Motor neuron (in vitro differentiated cells): ENCODE results near the gene PPARG. TPM values are rescaled to one million over a fixed set of nuclear protein-coding genes. Genes with fewer than 3 reads are reported as not detected.
"Not testable (repeated sequence)": the region's sequence is repeated elsewhere in the genome, so short reads cannot be mapped to it uniquely, and the experiment has no call there.

Source experiments
- ATAC-seq, 8 experiments: fragments of 200-7000 bp; cut with Tn5 transposase; replicated peaks in 6 of 8; 2 replicates each; pipeline ENCODE4 v1.8.0; 2021; ENCODE audit warnings: mild to moderate bottlenecking in 8 of 8, moderate library complexity in 8 of 8
- H3K27ac ChIP-seq, 2 donors: fragments of 250-450 bp; sonication (Bioruptor Pico); 2 replicates each; pipeline ENCODE4 v1.9.0; 2021; ENCODE audit warnings: antibody characterized with exemption in 2 of 2, mild to moderate bottlenecking in 2 of 2, moderate library complexity in 1 of 2
- H3K4me1 ChIP-seq, 2 donors: fragments of 250-450 bp; sonication (Bioruptor Pico); replicated peaks in 1 of 2; 2 replicates each; pipeline ENCODE4 v1.6.1; 2021; ENCODE audit warnings: antibody characterized with exemption in 2 of 2, mild to moderate bottlenecking in 2 of 2, moderate library complexity in 1 of 2
- H3K4me3 ChIP-seq, 5 donors: fragments of 250-450 bp; sonication (Bioruptor Pico); 2 replicates each; pipeline ENCODE4 v1.9.0; 2021; ENCODE audit warnings: antibody characterized with exemption in 5 of 5, mild to moderate bottlenecking in 5 of 5, moderate library complexity in 4 of 5
- WGBS, 10 experiments: fragments of 450-650 bp; shearing (Covaris generic); methylation state at CpG; one replicate each; pipeline ENCODE4 v1.0.0; 2022; 5-methylcytosine and 5-hydroxymethylcytosine counted together
- in situ Hi-C, 9 experiments: fragments of 400-800 bp; cut with MboI; loops; one replicate each; pipeline ENCODE4 v1.15.0; 2021; ENCODE audit warnings: low sequenced_read_pairs in 9 of 9, low pct_unique_long_range_greater_than_20kb in 2 of 9; ENCODE audit not compliant: unreplicated experiment in 9 of 9
- total RNA-seq, 8 experiments: library from RNA; unstranded; fragments of 300-600 nt; gene quantifications; 2 replicates each; pipeline versions ENCODE4 v1.2.3 to v1.2.4, GENCODE V29; 2022

Gene PPARG
- total RNA-seq, 8 experiments from 2014 or later, result 0.31 to 9.9 (median 0.66) TPM; not detected in 1

GRCh38 chr3:12456441-12456840 lies 167.6 kb downstream of the PPARG start:
- H3K27ac ChIP-seq, result no peak overlapping the region
- no peaks in the 10 kb centered on the region for H3K4me1 ChIP-seq
- no peak for ATAC-seq
- in situ Hi-C loops, result loop anchor here in 5 of 9 experiments (25.0 kb wide), 2 partner anchors 269 to 319 kb away; no protein-coding TSS in a partner anchor
- WGBS, 10 experiments, result 40 to 100% (median 52%) methylated on average over 1 to 2 of the region's 3 CpGs; no CpG with 5 or more reads in 6 of the 10 experiments
- H3K4me3 ChIP-seq, result no peak overlapping the region

GRCh38 chr3:12457380-12457779 lies 168.5 kb downstream of the PPARG start:
- in situ Hi-C loops, result loop anchor here in 5 of 9 experiments (25.0 kb wide), 2 partner anchors 270 to 320 kb away; no protein-coding TSS in a partner anchor
- H3K27ac ChIP-seq, ATAC-seq, H3K4me3 ChIP-seq, H3K4me1 ChIP-seq: not testable (repeated sequence)
- 11 to 95% (median 67%) methylated on average over 2 to 4 of the region's 4 CpGs; no CpG with 5 or more reads in 4 of the 10 experiments for WGBS, 10 experiments

DNA sequence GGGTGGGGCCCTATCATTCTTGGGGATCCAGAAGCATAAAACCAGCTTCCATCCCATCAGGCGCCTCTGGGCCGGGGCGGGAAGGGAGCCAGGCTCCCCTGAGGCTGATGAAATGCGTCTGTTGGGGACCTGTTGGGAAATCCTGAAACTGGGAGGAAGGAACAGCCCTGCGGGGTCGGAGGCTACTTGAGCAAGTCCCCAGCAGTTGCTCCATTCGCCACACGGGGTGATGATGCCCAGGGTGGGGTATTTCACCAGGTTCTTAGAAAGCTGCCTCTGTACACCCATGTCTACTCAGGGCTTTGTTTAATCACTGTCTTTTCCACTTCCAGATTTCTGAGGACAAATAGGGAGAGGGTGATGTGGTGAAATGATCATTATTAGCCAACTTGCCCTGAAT lies 170.0 kb downstream of the PPARG start:
- no peak for ATAC-seq
- H3K4me3 ChIP-seq, result no peak overlapping the region
- H3K27ac ChIP-seq, result no peak overlapping the region
- in situ Hi-C loops, result loop anchor here in 5 of 9 experiments (25.0 kb wide), 2 partner anchors 272 to 322 kb away; no protein-coding TSS in a partner anchor
- no peaks in the 10 kb centered on the region for H3K4me1 ChIP-seq
- 17 to 100% (median 88%) methylated on average over 1 to 6 of the region's 8 CpGs; no CpG with 5 or more reads in 5 of the 10 experiments for WGBS, 10 experiments

- Histone ChIP-seq H3K4me3 (no peak overlapping the region), H3K4me1 (no peaks in the 10 kb centered on the region), H3K27ac (no peak overlapping the region)
- no peak for ATAC-seq
- WGBS, 10 experiments, result 15 to 100% (median 72%) methylated on average over 1 to 3 of the region's 3 CpGs; no CpG with 5 or more reads in 2 of the 10 experiments
- in situ Hi-C loops, result loop anchor here in 5 of 9 experiments (25.0 kb wide), 2 partner anchors 273 to 323 kb away; no protein-coding TSS in a partner anchor
Observed at GRCh38 chr3:12460127-12460526, 171.3 kb downstream of the PPARG start.

DNA sequence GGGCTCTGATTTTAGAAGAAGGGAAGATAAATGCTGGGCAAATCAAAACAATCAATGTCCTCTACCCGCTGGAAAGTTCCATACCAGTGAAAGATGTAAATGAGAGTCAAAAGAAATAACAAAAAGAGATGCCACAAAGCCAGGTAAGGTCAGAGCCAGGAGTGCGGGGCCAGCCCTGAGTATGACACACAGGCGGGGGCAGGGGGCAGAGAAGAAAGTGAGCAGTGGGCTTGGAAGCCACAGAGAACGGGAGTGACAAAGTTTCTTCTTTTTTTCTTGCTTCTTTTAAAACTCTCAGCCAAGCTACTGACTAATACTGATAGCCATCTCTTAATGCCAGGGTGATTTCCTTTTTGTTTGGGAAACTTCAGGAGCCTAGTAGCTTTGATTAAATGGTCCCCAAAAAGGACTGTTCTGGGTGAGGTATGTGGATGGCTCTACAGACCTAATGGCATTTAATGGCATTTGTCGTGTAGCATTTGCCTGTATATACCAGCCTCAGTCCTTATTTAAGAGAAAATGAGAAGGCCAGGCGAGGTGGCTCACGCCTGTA lies 172.3 kb downstream of the PPARG start:
- no peak for ATAC-seq
- Histone ChIP-seq H3K4me1 (no peaks in the 10 kb centered on the region), H3K27ac (no peak overlapping the region), H3K4me3 (no peak overlapping the region)
- 35 to 96% (median 74%) methylated on average over 1 to 5 of the region's 7 CpGs; no CpG with 5 or more reads in 2 of the 10 experiments for WGBS, 10 experiments
- in situ Hi-C loops, result loop anchor here in 5 of 9 experiments (25.0 kb wide), 2 partner anchors 274 to 324 kb away; no protein-coding TSS in a partner anchor

DNA sequence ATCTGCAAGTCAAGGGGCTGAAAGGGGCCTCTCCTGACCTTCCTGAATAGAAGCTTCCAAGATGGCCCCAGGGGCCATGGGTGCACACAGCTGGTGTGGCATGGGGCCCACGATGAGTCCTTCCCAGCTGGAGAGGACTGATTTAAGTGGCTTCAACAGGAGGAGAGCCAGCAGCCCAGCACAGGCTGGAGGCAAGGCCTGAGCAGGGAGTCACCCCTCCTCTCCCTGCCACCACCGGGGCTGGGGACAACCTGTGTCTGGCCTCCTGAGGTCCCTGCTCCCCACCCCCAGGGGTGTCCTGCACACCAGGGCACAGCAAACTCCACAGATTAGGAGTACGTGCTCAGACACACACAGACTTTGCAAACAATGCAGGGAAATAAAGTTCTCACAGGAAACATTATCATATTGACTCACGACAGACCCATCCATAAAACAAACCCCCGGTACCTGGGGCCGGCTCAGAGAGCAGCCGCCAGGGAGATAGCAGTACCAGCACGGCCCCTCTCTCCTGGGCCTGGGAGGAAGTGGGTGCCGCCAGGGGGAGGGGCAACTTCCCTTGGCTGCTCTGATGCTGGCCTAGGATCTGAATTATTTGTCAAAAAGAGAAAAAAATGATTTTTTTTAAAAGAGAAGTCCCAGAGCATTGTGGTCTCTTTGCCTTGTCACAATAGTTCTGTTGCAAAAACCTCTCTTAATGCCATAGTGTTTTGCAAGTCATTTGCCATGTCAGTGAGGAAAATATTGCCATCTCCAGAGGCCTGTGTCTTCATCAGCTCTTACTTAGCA lies 173.5 kb downstream of the PPARG start:
- 60 to 100% (median 77%) methylated on average over 1 to 5 of the region's 9 CpGs; no CpG with 5 or more reads in 5 of the 10 experiments for WGBS, 10 experiments
- H3K4me3 ChIP-seq, result no peak overlapping the region
- no peaks in the 10 kb centered on the region for H3K4me1 ChIP-seq
- in situ Hi-C loops, result loop anchor here in 5 of 9 experiments (25.0 kb wide), 2 partner anchors 275 to 325 kb away; no protein-coding TSS in a partner anchor
- no peak for ATAC-seq
- no peak overlapping the region for H3K27ac ChIP-seq

DNA sequence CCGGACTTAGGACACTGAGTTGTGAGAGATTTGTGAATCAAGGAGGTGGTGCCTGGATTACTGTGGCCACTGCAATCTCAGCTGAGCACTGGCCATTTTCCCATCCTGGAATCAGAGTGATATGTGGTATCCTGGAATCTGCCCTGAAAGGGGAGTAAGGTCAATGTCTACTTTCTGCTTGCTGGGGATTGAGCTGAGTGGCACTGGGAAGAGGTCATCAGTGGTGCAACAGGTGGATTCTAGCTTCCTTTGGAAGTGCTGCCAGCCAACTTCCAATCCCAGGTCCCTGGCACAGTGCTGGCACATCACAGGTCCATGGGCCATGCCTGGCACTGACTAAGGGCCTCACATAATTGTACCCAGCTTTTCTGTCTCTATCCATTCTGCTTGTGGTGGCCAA lies 174.8 kb downstream of the PPARG start:
- in situ Hi-C loops, result loop anchor here in 5 of 9 experiments (25.0 kb wide), 2 partner anchors 276 to 326 kb away; no protein-coding TSS in a partner anchor
- H3K4me1 ChIP-seq, result no peaks in the 10 kb centered on the region
- WGBS, 10 experiments, result 80 to 100% (median 100%) methylated on average over 1 of the region's 1 CpG; no CpG with 5 or more reads in 7 of the 10 experiments
- no peak overlapping the region for H3K27ac ChIP-seq
- ATAC-seq, result no peak
- no peak overlapping the region for H3K4me3 ChIP-seq

- no peak for ATAC-seq
- no peak overlapping the region for H3K27ac ChIP-seq
Observed at GRCh38 chr3:12464181-12464580, 175.3 kb downstream of the PPARG start.

DNA sequence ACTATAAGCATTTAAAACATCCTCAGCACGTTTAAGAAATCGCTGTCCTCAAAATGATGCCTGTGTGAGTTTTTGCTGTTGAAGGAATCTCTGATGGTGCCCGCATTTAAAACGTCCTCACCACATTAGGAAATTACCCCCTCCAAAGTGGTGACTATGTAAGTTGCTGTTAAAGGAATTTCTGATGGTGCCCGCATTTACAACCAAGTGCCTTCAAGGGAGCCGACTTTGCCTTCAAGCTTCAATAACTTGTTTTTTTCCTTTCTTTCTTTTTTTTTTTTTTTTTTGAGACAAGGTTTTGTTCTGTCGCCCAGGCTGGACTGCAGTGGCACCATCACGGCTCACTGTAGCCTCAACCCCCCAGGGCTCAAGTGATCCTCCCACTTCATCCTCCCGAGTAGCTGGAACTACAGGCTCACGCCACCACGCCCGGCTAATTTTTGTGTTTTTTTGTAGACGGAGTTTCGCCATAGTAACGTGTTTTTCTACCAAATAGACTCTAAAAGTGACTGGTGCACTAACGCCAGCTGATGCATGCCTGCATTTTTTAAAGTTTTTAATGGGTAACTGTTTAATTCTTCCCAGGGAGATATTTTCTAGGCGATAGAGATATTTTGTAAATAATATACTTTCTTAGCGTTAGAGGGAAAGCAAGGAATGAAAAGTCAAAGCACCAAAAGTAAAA lies 176.4 kb downstream of the PPARG start:
- no peaks in the 10 kb centered on the region for H3K4me1 ChIP-seq
- in situ Hi-C loops, result loop anchor here in 5 of 9 experiments (25.0 kb wide), 2 partner anchors 278 to 328 kb away; no protein-coding TSS in a partner anchor
- 67 to 95% (median 84%) methylated on average over 2 to 18 of the region's 18 CpGs for WGBS, 10 experiments
- H3K27ac ChIP-seq, result no peak overlapping the region
- H3K4me3 ChIP-seq, result no peak overlapping the region
- no peak for ATAC-seq

More at GRCh38 chr3:12464181-12464580, 175.3 kb downstream of the PPARG start:
- H3K4me1 ChIP-seq, result no peaks in the 10 kb centered on the region
- H3K4me3 ChIP-seq, result no peak overlapping the region
- in situ Hi-C loops, result loop anchor here in 5 of 9 experiments (25.0 kb wide), 2 partner anchors 277 to 327 kb away; no protein-coding TSS in a partner anchor

- 0 to 60% (median 36%) methylated on average over 1 to 3 of the region's 4 CpGs; no CpG with 5 or more reads in 4 of the 10 experiments for WGBS, 10 experiments
- in situ Hi-C loops, result loop anchor here in 5 of 9 experiments (25.0 kb wide), 2 partner anchors 279 to 329 kb away; no protein-coding TSS in a partner anchor
Observed at GRCh38 chr3:12465836-12466225, 177.0 kb downstream of the PPARG start.

GRCh38 chr3:12467746-12468145 lies 178.9 kb downstream of the PPARG start:
- Histone ChIP-seq H3K4me1 (no peaks in the 10 kb centered on the region), H3K27ac (no peak overlapping the region), H3K4me3 (no peak overlapping the region)
- WGBS, 10 experiments, result 50 to 100% (median 76%) methylated on average over 1 to 2 of the region's 2 CpGs; no CpG with 5 or more reads in 4 of the 10 experiments
- in situ Hi-C loops, result loop anchor here in 5 of 9 experiments (25.0 kb wide), 2 partner anchors 280 to 330 kb away; no protein-coding TSS in a partner anchor
- ATAC-seq, result no peak

More at GRCh38 chr3:12465836-12466225, 177.0 kb downstream of the PPARG start:
- Histone ChIP-seq H3K4me1 (no peaks in the 10 kb centered on the region), H3K4me3 (no peak overlapping the region), H3K27ac (no peak overlapping the region)
- no peak for ATAC-seq

DNA sequence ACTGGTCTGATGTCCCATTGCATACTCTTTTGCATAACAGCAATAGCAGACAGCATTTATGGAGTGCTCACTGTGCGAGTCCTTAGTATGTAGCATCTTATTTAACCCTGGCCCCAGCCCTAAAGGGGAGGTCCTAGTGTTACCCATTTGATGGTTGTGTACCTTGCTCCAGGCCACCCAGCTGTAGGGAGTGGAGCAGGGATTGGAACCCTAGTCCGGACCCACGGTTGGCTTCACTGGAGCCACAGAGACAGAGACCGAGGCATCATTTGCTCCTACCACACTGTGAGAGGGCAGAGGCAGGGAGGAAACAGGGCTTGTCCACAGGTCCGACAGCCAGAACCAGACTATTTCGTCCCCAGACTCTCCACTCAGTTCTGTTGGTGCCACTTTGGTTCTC lies 179.4 kb downstream of the PPARG start:
- WGBS, 10 experiments, result 40 to 96% (median 75%) methylated on average over 1 to 5 of the region's 6 CpGs; no CpG with 5 or more reads in 7 of the 10 experiments
- no peak for ATAC-seq
- Histone ChIP-seq H3K27ac (no peak overlapping the region), H3K4me3 (no peak overlapping the region), H3K4me1 (no peaks in the 10 kb centered on the region)
- in situ Hi-C loops, result loop anchor here in 5 of 9 experiments (25.0 kb wide), 2 partner anchors 281 to 331 kb away; no protein-coding TSS in a partner anchor
